ENCODE results near the gene RPP21. TPM values are rescaled to one million over a fixed set of nuclear protein-coding genes. Genes with fewer than 3 reads are reported as not detected.

Gene RPP21
- total and polyA plus RNA-seq, 12 donors = 16.2 to 113 (median 24.9) TPM

DNA sequence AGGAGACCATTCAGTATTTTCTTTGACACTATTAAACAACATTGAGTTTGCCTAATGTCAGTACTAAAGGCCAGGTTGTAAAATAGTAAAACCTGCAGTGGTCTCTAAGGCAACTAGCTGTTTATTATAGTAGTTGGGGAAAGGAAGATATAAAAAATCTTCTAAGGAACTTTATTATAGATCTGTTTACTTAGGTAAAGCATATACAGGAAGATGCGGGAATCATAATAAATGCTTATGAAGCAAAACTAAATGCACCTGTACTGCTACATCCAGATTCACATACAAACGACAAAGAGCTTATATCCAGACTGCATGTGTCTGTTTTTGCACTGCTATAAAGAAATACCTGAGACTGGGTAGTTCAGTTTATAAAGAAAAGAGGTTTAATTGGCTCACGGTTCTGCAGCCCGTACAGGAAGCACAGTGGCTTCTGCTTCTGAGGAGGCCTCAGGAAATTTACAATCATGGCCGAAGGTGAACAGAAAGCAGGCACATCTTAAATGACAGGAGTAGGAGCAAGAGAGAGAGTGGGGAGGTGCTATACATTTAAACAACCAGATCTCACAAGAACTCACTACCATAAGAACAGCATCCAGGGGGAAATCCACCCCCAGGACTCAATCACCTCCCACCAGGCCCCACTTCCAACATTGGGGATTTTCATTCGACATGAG, 26.9 kb upstream of the RPP21 start:
- Histone ChIP-seq H3K4me3 (no peak overlapping the region), H3K27ac (no peak overlapping the region), H3K36me3 (peaks cover 0 to 43% (median 9%) of the 10 kb centered on the region in 9 donors), H3K4me1 (peaks cover 0 to 30% (median 11%) of the 10 kb centered on the region in 9 donors), H3K9me3 (no peaks in the 10 kb centered on the region), H3K27me3 (no peaks in the 10 kb centered on the region)
- DNase-seq = no peak
- no peak for ATAC-seq
- TF ChIP-seq, protein P1, sequence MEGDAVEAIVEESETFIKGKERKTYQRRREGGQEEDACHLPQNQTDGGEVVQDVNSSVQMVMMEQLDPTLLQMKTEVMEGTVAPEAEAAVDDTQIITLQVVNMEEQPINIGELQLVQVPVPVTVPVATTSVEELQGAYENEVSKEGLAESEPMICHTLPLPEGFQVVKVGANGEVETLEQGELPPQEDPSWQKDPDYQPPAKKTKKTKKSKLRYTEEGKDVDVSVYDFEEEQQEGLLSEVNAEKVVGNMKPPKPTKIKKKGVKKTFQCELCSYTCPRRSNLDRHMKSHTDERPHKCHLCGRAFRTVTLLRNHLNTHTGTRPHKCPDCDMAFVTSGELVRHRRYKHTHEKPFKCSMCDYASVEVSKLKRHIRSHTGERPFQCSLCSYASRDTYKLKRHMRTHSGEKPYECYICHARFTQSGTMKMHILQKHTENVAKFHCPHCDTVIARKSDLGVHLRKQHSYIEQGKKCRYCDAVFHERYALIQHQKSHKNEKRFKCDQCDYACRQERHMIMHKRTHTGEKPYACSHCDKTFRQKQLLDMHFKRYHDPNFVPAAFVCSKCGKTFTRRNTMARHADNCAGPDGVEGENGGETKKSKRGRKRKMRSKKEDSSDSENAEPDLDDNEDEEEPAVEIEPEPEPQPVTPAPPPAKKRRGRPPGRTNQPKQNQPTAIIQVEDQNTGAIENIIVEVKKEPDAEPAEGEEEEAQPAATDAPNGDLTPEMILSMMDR (IDR thresholded peaks at IDR 0.05) = no peak
- WGBS, 2 donors = 88% methylated on average over 6 of the region's 6 CpGs
- intact Hi-C loops (cut with DNase I) = loop anchor here in 1 of 10 donors (10.0 kb wide), 1 partner anchor 93 kb away; no protein-coding TSS in a partner anchor

DNA sequence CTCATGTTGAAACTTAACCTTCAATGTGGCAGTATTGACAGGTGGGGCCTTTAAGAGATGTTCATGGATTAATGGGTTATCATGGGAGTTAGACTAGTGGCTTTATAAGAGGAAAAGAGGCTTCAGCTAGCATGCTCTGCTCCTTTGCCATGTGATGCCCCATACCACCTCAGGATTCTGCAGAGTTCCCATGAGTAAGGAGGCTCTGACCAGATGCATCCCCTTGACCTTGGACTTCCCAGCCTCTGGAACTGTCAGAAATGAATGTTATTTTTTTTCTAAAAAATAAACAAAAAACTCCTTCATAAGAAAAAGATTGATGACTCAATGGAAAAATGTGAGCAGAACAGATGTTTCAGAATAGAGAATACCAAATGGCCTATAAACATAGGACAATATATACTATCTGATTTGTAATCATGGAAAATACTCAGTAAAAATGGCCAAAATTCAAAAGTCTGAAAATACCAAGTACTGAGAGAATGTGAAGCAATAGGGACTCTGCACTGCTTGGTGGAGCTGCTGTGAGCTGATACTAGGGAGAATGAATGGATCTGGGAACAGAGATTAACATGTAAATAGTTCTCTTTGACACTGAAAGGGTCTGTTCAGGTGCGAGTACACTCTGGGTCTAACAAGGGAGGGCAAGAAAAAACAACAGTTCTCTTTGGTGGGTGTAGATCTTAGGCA, 25.7 kb upstream of the RPP21 start:
- Histone ChIP-seq H3K4me3 (no peak overlapping the region), H3K4me1 (peaks cover 0 to 42% (median 17%) of the 10 kb centered on the region in 9 donors), H3K27ac (no peak overlapping the region), H3K9me3 (no peaks in the 10 kb centered on the region), H3K27me3 (no peaks in the 10 kb centered on the region), H3K36me3 (peaks cover 0 to 30% (median 0%) of the 10 kb centered on the region in 9 donors)
- DNase-seq (no peak), ATAC-seq (no peak)
- 92 to 94% methylated on average over 1 of the region's 1 CpG for WGBS, 2 donors
- TF ChIP-seq, protein P1 (IDR thresholded peaks at IDR 0.05) = no peak
- intact Hi-C loops (cut with DNase I) = loop anchor here in 1 of 10 donors (10.0 kb wide), 1 partner anchor 94 kb away; no protein-coding TSS in a partner anchor

DNA sequence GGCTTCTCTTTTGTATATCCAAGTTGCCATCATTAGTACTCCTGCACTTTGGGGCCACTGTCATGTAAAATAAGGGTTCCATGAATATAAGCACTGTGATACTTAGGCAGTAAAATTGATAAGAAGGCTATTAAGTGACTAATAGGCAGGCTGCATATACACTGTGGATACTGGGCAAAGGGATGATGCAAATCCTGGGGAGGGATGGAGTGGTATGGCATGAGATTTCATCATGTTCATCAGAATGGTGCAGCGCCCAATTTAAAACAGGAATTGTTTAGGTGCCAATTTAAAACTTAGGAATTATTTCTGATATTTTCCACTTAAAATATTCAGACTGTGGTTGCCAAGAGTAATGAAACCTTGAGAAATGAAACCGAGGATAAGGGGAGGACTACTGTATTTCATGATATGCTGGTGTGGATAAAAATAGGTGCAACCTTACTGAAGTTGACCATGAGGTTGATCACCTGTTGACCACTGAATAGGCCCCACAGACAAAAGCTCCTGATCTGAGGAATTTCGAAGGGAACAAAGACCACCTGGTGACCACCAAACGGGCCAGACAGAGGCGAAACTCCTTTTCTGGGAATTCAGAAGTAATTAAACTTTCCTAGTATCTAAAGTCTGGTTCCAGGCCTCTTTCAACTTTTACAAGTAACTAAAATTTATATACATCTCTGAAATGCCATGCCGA, 23.1 kb upstream of the RPP21 start:
- no peak for ATAC-seq
- intact Hi-C loops (cut with DNase I) = loop anchor here in 2 of 10 donors (10.0 kb wide), 1 partner anchor 107 kb away; the partner anchor contains the start of gene TRIM26 (in 2 of the 2)
- 91 to 95% methylated on average over 6 of the region's 6 CpGs for WGBS, 2 donors
- peaks cover 0 to 9% (median 0%) of the 10 kb centered on the region in 9 donors for H3K36me3 ChIP-seq
- no peak overlapping the region for H3K4me3 ChIP-seq
- H3K27me3 ChIP-seq = no peaks in the 10 kb centered on the region
- peaks cover 0 to 56% (median 28%) of the 10 kb centered on the region in 9 donors for H3K4me1 ChIP-seq
- H3K9me3 ChIP-seq = no peaks in the 10 kb centered on the region
- no peak overlapping the region for H3K27ac ChIP-seq
- TF ChIP-seq, protein P1 (IDR thresholded peaks at IDR 0.05) = no peak
- DNase-seq = no peak
